Endothelial cell of umbilical vein (primary cell): ENCODE data around the gene TMEM45B. TPM values are rescaled to one million over a fixed set of nuclear protein-coding genes. Genes with fewer than 3 reads are reported as not detected.

Experiments
- Bru-seq: library from RNA; stranded (reverse); fragments of 400-500 nt; gene quantifications from one replicate; lab custom pipeline; 2021; lab: Mats Ljungman, UMichigan
- BruChase-seq, 2 experiments: library from RNA; stranded (reverse); fragments of 400-500 nt; gene quantifications; one replicate each; lab custom pipeline; 2021; lab: Mats Ljungman, UMichigan
- BruUV-seq: library from RNA; stranded (reverse); fragments of 400-500 nt; replicated peaks from 2 replicates; lab custom pipeline; 2021; lab: Mats Ljungman, UMichigan
- CTCF ChIA-PET: fragments of 300-600, 350-600 bp; sonication (Branson Sonifier 250); formaldehyde crosslinking; loops from one replicate; lab custom pipeline; 2021; ENCODE audit warnings: antibody characterized with exemption, inconsistent platforms; lab: Charles Lee
- POLR2A ChIA-PET: fragments of 300-600, 350-600 bp; sonication (Branson Sonifier 250); formaldehyde crosslinking; loops from one replicate; lab custom pipeline; 2021; ENCODE audit warnings: antibody characterized with exemption, inconsistent platforms; lab: Charles Lee
- DNase-seq: peaks from one replicate; pipeline ENCODE4 v3.0.0-alpha.2; 2011; ENCODE audit warnings: low read depth, low spot score
- FAIRE-seq: peaks from 2 replicates; lab custom pipeline; 2011; peaks lifted over from hg19 to GRCh38; lab: Jason Lieb, UNC
- H2AFZ ChIP-seq: 2 replicates; pipeline ENCODE4 v1.6.0; 2012; ENCODE audit warnings: low read depth, low read length, control low read depth, inconsistent platforms
- H3K27ac ChIP-seq: 2 replicates; pipeline ENCODE4 v1.5.1; 2011; ENCODE audit warnings: low read depth, mild to moderate bottlenecking, control low read depth, low read length, moderate library complexity; ENCODE audit not compliant: insufficient read depth
- H3K27me3 ChIP-seq, 2 experiments: 2 replicates each; pipeline versions ENCODE4 v1.6.0 to v1.6.1; 2011; ENCODE audit warnings: low read length in 2 of 2, mixed read lengths in 1 of 2; ENCODE audit not compliant: control insufficient read depth in 2 of 2, insufficient read depth in 2 of 2
- H3K36me3 ChIP-seq, 2 experiments: 2 replicates in 1 of 2; 3 replicates in 1 of 2; pipeline ENCODE4 v1.5.1; 2011; ENCODE audit warnings: low read length in 2 of 2, mild to moderate bottlenecking in 1 of 2, moderate library complexity in 1 of 2; ENCODE audit not compliant: control insufficient read depth in 2 of 2, insufficient read depth in 2 of 2; ENCODE audit errors: extremely low read depth in 1 of 2
- H3K4me1 ChIP-seq: 3 replicates; pipeline ENCODE4 v1.5.1; 2011; ENCODE audit warnings: mild to moderate bottlenecking, low read length; ENCODE audit not compliant: control insufficient read depth, insufficient read depth; ENCODE audit errors: extremely low read depth
- H3K4me2 ChIP-seq: 2 replicates; pipeline ENCODE4 v1.6.1; 2011; ENCODE audit warnings: low read length, control low read depth, mixed read lengths; ENCODE audit not compliant: insufficient read depth
- H3K4me3 ChIP-seq, 3 experiments: fragments of 200-600 bp in 1 of 3; sonication (generic), shearing (Covaris generic) in 1 of 3; replicated peaks in 1 of 3; 2 replicates each; pipeline ENCODE4 v1.5.1; 2011 to 2016; ENCODE audit warnings: control low read depth in 3 of 3, low read length in 3 of 3, mild to moderate bottlenecking in 2 of 3, inconsistent platforms in 1 of 3, low read depth in 1 of 3, moderate library complexity in 1 of 3; ENCODE audit not compliant: insufficient read depth in 1 of 3
- H3K79me2 ChIP-seq: 2 replicates; pipeline ENCODE4 v1.6.0; 2012; ENCODE audit warnings: low read length, inconsistent platforms; ENCODE audit not compliant: control insufficient read depth, insufficient read depth
- H3K9ac ChIP-seq: replicated peaks from 2 replicates; pipeline ENCODE3; 2011; ENCODE audit warnings: low read length, control low read depth; ENCODE audit not compliant: insufficient read depth; ENCODE audit errors: extremely low read depth
- H3K9me1 ChIP-seq: replicated peaks from 3 replicates; pipeline ENCODE4 v1.6.0; 2011; ENCODE audit warnings: mild to moderate bottlenecking, low read length; ENCODE audit not compliant: control insufficient read depth, insufficient read depth; ENCODE audit errors: extremely low read depth
- H3K9me3 ChIP-seq: replicated peaks from 2 replicates; pipeline ENCODE4 v1.5.1; 2012; ENCODE audit warnings: low read length, inconsistent platforms; ENCODE audit not compliant: control insufficient read depth, insufficient read depth
- H4K20me1 ChIP-seq: replicated peaks from 2 replicates; pipeline ENCODE3; 2011; ENCODE audit warnings: mild to moderate bottlenecking, low read length; ENCODE audit not compliant: control insufficient read depth, insufficient read depth; ENCODE audit errors: extremely low read depth
- EZH2 ChIP-seq: IDR thresholded peaks from 2 replicates; pipeline ENCODE4 v1.6.1; 2012; ENCODE audit warnings: borderline replicate concordance, low read depth, mild to moderate bottlenecking, moderate library complexity, low read length, inconsistent platforms; ENCODE audit not compliant: severe bottlenecking
- MAX ChIP-seq: IDR thresholded peaks from 2 replicates; pipeline ENCODE4 v1.6.1; 2011; ENCODE audit not compliant: insufficient read depth, insufficient read length
- MYC ChIP-seq: IDR thresholded peaks from one replicate; pipeline ENCODE4 v1.6.1; 2011; ENCODE audit warnings: mild to moderate bottlenecking, low read depth, low read length
- POLR2AphosphoS5 ChIP-seq: IDR thresholded peaks from 2 replicates; pipeline ENCODE4 v1.6.1; 2012; ENCODE audit warnings: low read depth, mild to moderate bottlenecking, control low read depth, low read length, moderate library complexity; ENCODE audit not compliant: insufficient read depth
- dilution Hi-C: fragments of 300-500 bp; cut with MboI; formaldehyde crosslinking; loops from one replicate; pipeline ENCODE4 v1.15.0; 2019; ENCODE audit warnings: low sequenced_read_pairs; ENCODE audit not compliant: extremely low pct_ligation_motif_present
- intact Hi-C: fragments of 100-400 bp; cut with micrococcal nuclease; formaldehyde crosslinking; loops from one replicate; pipeline ENCODE4 v1.10.0; 2022
- long read RNA-seq: library from polyadenylated mRNA; stranded (forward); transcript quantifications from one replicate; pipeline ENCODE4 v2.0.0, GENCODE V29; 2021
- polyA minus RNA-seq, 3 experiments: library from RNA; depleted of rRNA, polyadenylated mRNA; stranded (reverse); fragments of >200 nt; gene quantifications; 1 replicate in 1 of 3; 2 replicates in 2 of 3; pipeline ENCODE4 v1.2.3, GENCODE V29; 2011
- polyA plus RNA-seq, 4 experiments: library from polyadenylated mRNA; depleted of rRNA in 3 of 4; stranded (reverse) in 3 of 4; unstranded in 1 of 4; fragments of >200 nt; gene quantifications; 2 replicates each; pipeline versions ENCODE4 v1.2.1 to v1.2.3, GENCODE V29; 2011 to 2012; ENCODE audit warnings: missing spikeins in 1 of 4
- total RNA-seq: library from RNA; stranded (reverse); gene quantifications from 2 replicates; pipeline ENCODE4 v1.2.3, GENCODE V29; 2021

Gene TMEM45B
- total RNA-seq (not detected in 2 replicates), polyA plus RNA-seq (0.08 and 0.18 TPM in 2 replicates), polyA minus RNA-seq (0.39 TPM in 1 of 2 replicates, not detected in the other), Bru-seq, nascent RNA (percentile 6 among the genes with signal in this experiment), BruChase-seq, experiment 1, labeled RNA remaining after a 6-hour chase (percentile 6 among the genes with signal in this experiment), BruChase-seq, experiment 2, labeled RNA remaining after a 2-hour chase (percentile 10 among the genes with signal in this experiment)
- polyA plus RNA-seq (2011; cell fraction: cytosol; rRNA removed): 0.10 TPM in 1 of 2 replicates, not detected in the other
- polyA plus RNA-seq (2011; cell fraction: nucleus; rRNA removed): not detected in 2 replicates
- polyA plus RNA-seq (2012): 0.16 and 0.64 TPM in 2 replicates
- 5.9 TPM for polyA minus RNA-seq (2011; cell fraction: cytosol; rRNA and poly(A)+ RNA removed)
- not detected in 2 replicates for polyA minus RNA-seq (2011; cell fraction: nucleus; rRNA and poly(A)+ RNA removed)
- long read RNA-seq: 0 reads

- no peaks in the 10 kb centered on the region for H3K9me3 ChIP-seq
- H3K79me2 ChIP-seq: no peaks in the 10 kb centered on the region
- H2AFZ ChIP-seq: peak within 1 kb of the TSS; percentile 87
- no peaks in the 10 kb centered on the region for H3K4me1 ChIP-seq
- H3K27me3 ChIP-seq: peaks cover 4 to 12% of the 10 kb centered on the region in 2 experiments
- no peak for DNase-seq
- H4K20me1 ChIP-seq: no peaks in the 10 kb centered on the region
- no peaks in the 10 kb centered on the region for H3K9me1 ChIP-seq
- no peak within 1 kb of the TSS for H3K27ac ChIP-seq
- POLR2A ChIA-PET: interaction anchor here (0.6 kb wide), 1 partner anchor 575 kb away, joined by 3 read pairs; no protein-coding TSS in a partner anchor
- no peak for FAIRE-seq
- intact Hi-C loops (no loop called here), dilution Hi-C loops (no loop called here)
- H3K9ac ChIP-seq: no peak within 1 kb of the TSS
- CTCF ChIA-PET: no interaction called here
- no peaks in the 10 kb centered on the region for H3K36me3 ChIP-seq
- no TSS peak for BruUV-seq
- H3K4me3 ChIP-seq: peak within 1 kb of the TSS in 2 of 3 experiments; percentile 0 to 45
- no peak for TF ChIP-seq MAX
- TF ChIP-seq MYC: no peak
- peak; percentile 2 for TF ChIP-seq EZH2
- TF ChIP-seq POLR2AphosphoS5: no peak
- peak within 1 kb of the TSS; percentile 66 for H3K4me2 ChIP-seq
Measured at GRCh38 chr11:129815596-129816461, at the start of gene TMEM45B. TSS of gene TMEM45B (plus strand) at chr11:129815848. CDS start at chr11:129852483, 36,635 bp downstream.
